T-helper 17 cell (primary cell): ENCODE results near the gene MEIOC. TPM values are rescaled to one million over a fixed set of nuclear protein-coding genes. Genes with fewer than 3 reads are reported as not detected.
A peak's percentile ranks its signal among the peaks of the same experiment; 100 is the strongest.
"Not testable (repeated sequence)": the region's sequence is repeated elsewhere in the genome, so short reads cannot be mapped to it uniquely, and the experiment has no call there.

Experiments
- ATAC-seq: fragments of 150-1000 bp; cut with Tn5 transposase; 2 replicates; pipeline ENCODE4 v1.10.0; 2021; ENCODE audit warnings: mild to moderate bottlenecking, moderate library complexity
- DNase-seq, 3 donors: peaks; one replicate each; pipeline versions ENCODE4 v3.0.0 to v3.0.0-alpha.2; 2020 to 2021
- H3K9me3 ChIP-seq: one replicate; pipeline ENCODE4 v1.7.0; 2013; ENCODE audit warnings: low read length, mild to moderate bottlenecking; ENCODE audit not compliant: control insufficient read depth, poor library complexity, severe bottlenecking
- H3K27ac Mint-ChIP-seq: one replicate; pipeline ENCODE4 v1.8.0; 2022; ENCODE audit warnings: mild to moderate bottlenecking, moderate library complexity, mixed read lengths
- H3K27me3 Mint-ChIP-seq: one replicate; pipeline ENCODE4 v1.8.0; 2022; ENCODE audit warnings: mixed read lengths
- H3K36me3 Mint-ChIP-seq: one replicate; pipeline ENCODE4 v1.8.0; 2022; ENCODE audit warnings: low read depth, mixed read lengths
- H3K4me1 Mint-ChIP-seq: one replicate; pipeline ENCODE4 v1.8.0; 2022; ENCODE audit warnings: mild to moderate bottlenecking, mixed read lengths
- H3K4me3 Mint-ChIP-seq: one replicate; pipeline ENCODE4 v1.8.0; 2022; ENCODE audit warnings: mild to moderate bottlenecking, moderate library complexity, mixed read lengths
- total RNA-seq, 4 donors: library from RNA in 2 of 4; stranded (reverse) in 2 of 4; gene quantifications; one replicate each; pipeline ENCODE4 v1.2.3 and lab custom pipeline; 2022 to 2026

Gene MEIOC
- not detected for total RNA-seq
- 0 to 0.15 reads per million in 2 donors for total RNA-seq (lab: John Stamatoyannopoulos, UW)

- no peaks in the 10 kb centered on the region for H3K9me3 ChIP-seq
- Mint-ChIP-seq H3K27ac (no peak within 1 kb of the TSS), H3K36me3 (peaks cover 3% of the 10 kb centered on the region), H3K4me3 (peak within 1 kb of the TSS; percentile 83), H3K4me1 (peaks cover 5% of the 10 kb centered on the region), H3K27me3 (peaks cover 29% of the 10 kb centered on the region)
- ATAC-seq (peak; percentile 74), DNase-seq (no peak)
Observed at GRCh38 chr17:44655983-44656710, at the start of gene MEIOC. Gene MEIOC, plus strand, starts transcription at chr17:44656468. Its CDS starts 146 bp downstream, at chr17:44656614.

GRCh38 chr17:44606658-44607057, 49.6 kb upstream of the MEIOC start:
- H3K4me3 Mint-ChIP-seq, result no peak overlapping the region
- H3K27me3 Mint-ChIP-seq, result peaks cover 33% of the 10 kb centered on the region
- H3K36me3 Mint-ChIP-seq, result peaks cover 2% of the 10 kb centered on the region
- DNase-seq (no peak), ATAC-seq (no peak)
- no peak overlapping the region for H3K27ac Mint-ChIP-seq
- no peaks in the 10 kb centered on the region for H3K4me1 Mint-ChIP-seq
- no peaks in the 10 kb centered on the region for H3K9me3 ChIP-seq

- ATAC-seq, result no peak
- Mint-ChIP-seq H3K27me3 (peaks cover 35% of the 10 kb centered on the region), H3K27ac (no peak overlapping the region), H3K4me3 (no peak overlapping the region), H3K4me1 (no peaks in the 10 kb centered on the region), H3K36me3 (no peaks in the 10 kb centered on the region)
- no peaks in the 10 kb centered on the region for H3K9me3 ChIP-seq
- DNase-seq, result no peak
Observed at GRCh38 chr17:44607836-44608690, 48.2 kb upstream of the MEIOC start.

GRCh38 chr17:44608727-44609435, 47.4 kb upstream of the MEIOC start:
- Mint-ChIP-seq H3K4me1 (no peaks in the 10 kb centered on the region), H3K27ac (no peak overlapping the region), H3K36me3 (no peaks in the 10 kb centered on the region), H3K4me3 (no peak overlapping the region), H3K27me3 (peaks cover 36% of the 10 kb centered on the region)
- ATAC-seq, result no peak
- H3K9me3 ChIP-seq, result no peaks in the 10 kb centered on the region
- no peak for DNase-seq

- ATAC-seq (no peak), DNase-seq (no peak)
- Mint-ChIP-seq H3K27ac (no peak overlapping the region), H3K27me3 (peaks cover 51% of the 10 kb centered on the region), H3K4me3 (no peak overlapping the region), H3K4me1 (no peaks in the 10 kb centered on the region), H3K36me3 (peaks cover 3% of the 10 kb centered on the region)
- no peaks in the 10 kb centered on the region for H3K9me3 ChIP-seq
Observed at GRCh38 chr17:44610331-44610730, 45.9 kb upstream of the MEIOC start.

- no peaks in the 10 kb centered on the region for H3K9me3 ChIP-seq
- Mint-ChIP-seq H3K36me3 (peaks cover 3% of the 10 kb centered on the region), H3K27me3 (peaks cover 50% of the 10 kb centered on the region), H3K27ac (no peak overlapping the region), H3K4me3 (no peak overlapping the region), H3K4me1 (no peaks in the 10 kb centered on the region)
- DNase-seq, result no peak
- ATAC-seq, result no peak
Observed at GRCh38 chr17:44610871-44611270, 45.4 kb upstream of the MEIOC start.

- H3K27me3 Mint-ChIP-seq, result peaks cover 61% of the 10 kb centered on the region
- ATAC-seq (no peak), DNase-seq (no peak)
- peaks cover 3% of the 10 kb centered on the region for H3K36me3 Mint-ChIP-seq
- no peak overlapping the region for H3K27ac Mint-ChIP-seq
- no peaks in the 10 kb centered on the region for H3K4me1 Mint-ChIP-seq
- H3K9me3 ChIP-seq, result no peaks in the 10 kb centered on the region
- no peak overlapping the region for H3K4me3 Mint-ChIP-seq
Observed at GRCh38 chr17:44614862-44615261, 41.4 kb upstream of the MEIOC start.

- not testable (repeated sequence) for H3K36me3 Mint-ChIP-seq, H3K4me1 Mint-ChIP-seq, ATAC-seq, H3K27ac Mint-ChIP-seq, DNase-seq, H3K4me3 Mint-ChIP-seq, H3K9me3 ChIP-seq
- H3K27me3 Mint-ChIP-seq, result peaks cover 59% of the 10 kb centered on the region
Observed at GRCh38 chr17:44618652-44619051, 37.6 kb upstream of the MEIOC start.

- no peaks in the 10 kb centered on the region for H3K9me3 ChIP-seq
- Mint-ChIP-seq H3K36me3 (peaks cover 4% of the 10 kb centered on the region), H3K27me3 (peaks cover 42% of the 10 kb centered on the region), H3K27ac (no peak overlapping the region), H3K4me3 (no peak overlapping the region), H3K4me1 (no peaks in the 10 kb centered on the region)
- DNase-seq, result no peak
- ATAC-seq, result no peak
Observed at GRCh38 chr17:44623070-44623725, 33.1 kb upstream of the MEIOC start.

GRCh38 chr17:44627513-44628242, 28.6 kb upstream of the MEIOC start:
- H3K4me3 Mint-ChIP-seq, result no peak overlapping the region

GRCh38 chr17:44628243-44629188, 27.8 kb upstream of the MEIOC start:
- Mint-ChIP-seq H3K4me3 (no peak overlapping the region), H3K27me3 (peaks cover 46% of the 10 kb centered on the region), H3K27ac (peak overlapping the region; percentile 11), H3K36me3 (peaks cover 4% of the 10 kb centered on the region), H3K4me1 (no peaks in the 10 kb centered on the region)
- no peak for DNase-seq
- ATAC-seq, result peak; percentile 32
- no peaks in the 10 kb centered on the region for H3K9me3 ChIP-seq

More at GRCh38 chr17:44627513-44628242, 28.6 kb upstream of the MEIOC start:
- no peak for DNase-seq
- H3K4me1 Mint-ChIP-seq, result no peaks in the 10 kb centered on the region
- no peak for ATAC-seq
- peaks cover 41% of the 10 kb centered on the region for H3K27me3 Mint-ChIP-seq
- H3K9me3 ChIP-seq, result no peaks in the 10 kb centered on the region
- peak overlapping the region; percentile 11 for H3K27ac Mint-ChIP-seq
- H3K36me3 Mint-ChIP-seq, result peaks cover 4% of the 10 kb centered on the region
